GM21515 (cell line): Measurements from ENCODE around the gene LRMDA.

Experiments
- ATAC-seq: cut with Tn5 transposase; IDR thresholded peaks from one replicate; pipeline ENCODE4 v1.9.1; 2021; ENCODE audit not compliant: unreplicated experiment

Gene LRMDA

GRCh38 chr10:75470901-75471300 lies 39.5 kb downstream of the LRMDA start:
- no peak for ATAC-seq

GRCh38 chr10:75472685-75473084 lies 41.3 kb downstream of the LRMDA start:
- no peak for ATAC-seq

- no peak for ATAC-seq
Measured at GRCh38 chr10:75474106-75474505, 42.7 kb downstream of the LRMDA start.

GRCh38 chr10:75475460-75476182 lies 44.2 kb downstream of the LRMDA start:
- ATAC-seq = no peak

- ATAC-seq = no peak
Measured at GRCh38 chr10:75476569-75476968, 45.1 kb downstream of the LRMDA start.

GRCh38 chr10:75476985-75477384 lies 45.6 kb downstream of the LRMDA start:
- no peak for ATAC-seq

- ATAC-seq = no peak
Measured at GRCh38 chr10:75477680-75478079, 46.3 kb downstream of the LRMDA start.

GRCh38 chr10:75480374-75480773 lies 49.0 kb downstream of the LRMDA start:
- ATAC-seq = no peak

GRCh38 chr10:75483188-75483587 lies 51.8 kb downstream of the LRMDA start:
- ATAC-seq = no peak

GRCh38 chr10:75484717-75485116 lies 53.3 kb downstream of the LRMDA start:
- ATAC-seq = no peak

- no peak for ATAC-seq
Measured at GRCh38 chr10:75486591-75486990, 55.2 kb downstream of the LRMDA start.

GRCh38 chr10:75487087-75487754 lies 55.8 kb downstream of the LRMDA start:
- no peak for ATAC-seq

- ATAC-seq = no peak
Measured at GRCh38 chr10:75487755-75488125, 56.3 kb downstream of the LRMDA start.

- no peak for ATAC-seq
Measured at GRCh38 chr10:75492173-75492925, 60.9 kb downstream of the LRMDA start.

- ATAC-seq = no peak
Measured at GRCh38 chr10:75493464-75493863, 62.0 kb downstream of the LRMDA start.

- no peak for ATAC-seq
Measured at GRCh38 chr10:75495434-75496190, 64.2 kb downstream of the LRMDA start.

GRCh38 chr10:75496191-75496567 lies 64.8 kb downstream of the LRMDA start:
- no peak for ATAC-seq

- no peak for ATAC-seq
Measured at GRCh38 chr10:75497997-75498883, 66.8 kb downstream of the LRMDA start.

- no peak for ATAC-seq
Measured at GRCh38 chr10:75498884-75499350, 67.5 kb downstream of the LRMDA start.

GRCh38 chr10:75499556-75500160 lies 68.2 kb downstream of the LRMDA start:
- ATAC-seq = no peak
